ENCODE data around the gene CLP1.
A peak's percentile ranks its signal among the peaks of the same experiment; 100 is the strongest.
"Not testable (repeated sequence)": the region's sequence is repeated elsewhere in the genome, so short reads cannot be mapped to it uniquely, and the experiment has no call there.

CLP1 gene

GRCh38 chr11:57648801-57649735 is 8.5 kb upstream of the CLP1 start:
- H3K4me1 ChIP-seq (ENCODE audit: control insufficient read depth, insufficient read depth, low read length, unreplicated experiment) = peaks cover 61% of the 10 kb centered on the region
- H3K79me2 ChIP-seq (ENCODE audit: control insufficient read depth, insufficient read depth, low read length, unreplicated experiment) = no peaks in the 10 kb centered on the region
- no peaks in the 10 kb centered on the region for H3K36me3 ChIP-seq (ENCODE audit: insufficient read depth, low read length)
- no peak overlapping the region for H3K27ac ChIP-seq (ENCODE audit: low read depth, low read length)
- H3K27me3 ChIP-seq (ENCODE audit: insufficient read depth, low read length) = peaks cover 5% of the 10 kb centered on the region; the same call in 1 of the 2 replicates
- H2AFZ ChIP-seq (ENCODE audit: low read length, unreplicated experiment) = no peak overlapping the region
- H3K4me3 ChIP-seq (ENCODE audit: low read depth, low read length) = peak overlapping the region; percentile 76

- no peaks in the 10 kb centered on the region for H3K79me2 ChIP-seq (ENCODE audit: control insufficient read depth, insufficient read depth, low read length, unreplicated experiment)
- peaks cover 53% of the 10 kb centered on the region for H3K4me1 ChIP-seq (ENCODE audit: control insufficient read depth, insufficient read depth, low read length, unreplicated experiment)
- no peak within 1 kb of the TSS for H2AFZ ChIP-seq (ENCODE audit: low read length, unreplicated experiment)
- no peaks in the 10 kb centered on the region for H3K36me3 ChIP-seq (ENCODE audit: insufficient read depth, low read length)
- peak within 1 kb of the TSS; percentile 10; the same call in 1 of the 2 replicates for H3K27ac ChIP-seq (ENCODE audit: low read depth, low read length)
- H3K4me3 ChIP-seq (ENCODE audit: low read depth, low read length) = peak within 1 kb of the TSS; percentile 76
- peaks cover 5% of the 10 kb centered on the region; the same call in 1 of the 2 replicates for H3K27me3 ChIP-seq (ENCODE audit: insufficient read depth, low read length)
Measured at GRCh38 chr11:57649826-57650738, 7.5 kb upstream of the CLP1 start, which contains the start of gene YPEL4. Gene YPEL4, minus strand, starts transcription at chr11:57649912. Its CDS starts 2,805 bp downstream, at chr11:57647107.

- Histone ChIP-seq H3K27ac (ENCODE audit: low read depth, low read length) (no peak overlapping the region), H2AFZ (ENCODE audit: low read length, unreplicated experiment) (no peak overlapping the region), H3K79me2 (ENCODE audit: control insufficient read depth, insufficient read depth, low read length, unreplicated experiment) (no peaks in the 10 kb centered on the region), H3K27me3 (ENCODE audit: insufficient read depth, low read length) (peaks cover 5% of the 10 kb centered on the region; the same call in 1 of the 2 replicates), H3K36me3 (ENCODE audit: insufficient read depth, low read length) (no peaks in the 10 kb centered on the region), H3K4me3 (ENCODE audit: low read depth, low read length) (no peak overlapping the region), H3K4me1 (ENCODE audit: control insufficient read depth, insufficient read depth, low read length, unreplicated experiment) (peaks cover 46% of the 10 kb centered on the region)
Measured at GRCh38 chr11:57650739-57651090, 6.8 kb upstream of the CLP1 start.

GRCh38 chr11:57651408-57651807 is 6.2 kb upstream of the CLP1 start:
- Histone ChIP-seq H3K27me3 (ENCODE audit: insufficient read depth, low read length) (peaks cover 5% of the 10 kb centered on the region; the same call in 1 of the 2 replicates), H3K4me3 (ENCODE audit: low read depth, low read length) (no peak overlapping the region), H3K4me1 (ENCODE audit: control insufficient read depth, insufficient read depth, low read length, unreplicated experiment) (peaks cover 39% of the 10 kb centered on the region), H3K27ac (ENCODE audit: low read depth, low read length) (no peak overlapping the region), H2AFZ (ENCODE audit: low read length, unreplicated experiment) (no peak overlapping the region), H3K36me3 (ENCODE audit: insufficient read depth, low read length) (no peaks in the 10 kb centered on the region), H3K79me2 (ENCODE audit: control insufficient read depth, insufficient read depth, low read length, unreplicated experiment) (no peaks in the 10 kb centered on the region)

GRCh38 chr11:57652230-57652629 is 5.3 kb upstream of the CLP1 start:
- H3K79me2 ChIP-seq (ENCODE audit: control insufficient read depth, insufficient read depth, low read length, unreplicated experiment); H2AFZ ChIP-seq (ENCODE audit: low read length, unreplicated experiment); H3K27me3 ChIP-seq (ENCODE audit: insufficient read depth, low read length); H3K4me3 ChIP-seq (ENCODE audit: low read depth, low read length); H3K36me3 ChIP-seq (ENCODE audit: insufficient read depth, low read length); H3K27ac ChIP-seq (ENCODE audit: low read depth, low read length): not testable (repeated sequence)
- peaks cover 35% of the 10 kb centered on the region for H3K4me1 ChIP-seq (ENCODE audit: control insufficient read depth, insufficient read depth, low read length, unreplicated experiment)

GRCh38 chr11:57652662-57653061 is 4.9 kb upstream of the CLP1 start:
- Histone ChIP-seq H3K27me3 (ENCODE audit: insufficient read depth, low read length) (no peaks in the 10 kb centered on the region), H3K4me1 (ENCODE audit: control insufficient read depth, insufficient read depth, low read length, unreplicated experiment) (peaks cover 31% of the 10 kb centered on the region), H3K79me2 (ENCODE audit: control insufficient read depth, insufficient read depth, low read length, unreplicated experiment) (no peaks in the 10 kb centered on the region), H3K4me3 (ENCODE audit: low read depth, low read length) (peak overlapping the region; percentile 68), H2AFZ (ENCODE audit: low read length, unreplicated experiment) (peak overlapping the region; percentile 97), H3K36me3 (ENCODE audit: insufficient read depth, low read length) (no peaks in the 10 kb centered on the region), H3K27ac (ENCODE audit: low read depth, low read length) (peak overlapping the region; percentile 39; the same call in 1 of the 2 replicates)

- Histone ChIP-seq H3K79me2 (ENCODE audit: control insufficient read depth, insufficient read depth, low read length, unreplicated experiment) (peaks cover 4% of the 10 kb centered on the region), H3K4me3 (ENCODE audit: low read depth, low read length) (peak overlapping the region; percentile 68), H3K27me3 (ENCODE audit: insufficient read depth, low read length) (no peaks in the 10 kb centered on the region), H2AFZ (ENCODE audit: low read length, unreplicated experiment) (peak overlapping the region; percentile 97), H3K36me3 (ENCODE audit: insufficient read depth, low read length) (no peaks in the 10 kb centered on the region), H3K27ac (ENCODE audit: low read depth, low read length) (peak overlapping the region; percentile 39; the same call in 1 of the 2 replicates), H3K4me1 (ENCODE audit: control insufficient read depth, insufficient read depth, low read length, unreplicated experiment) (peaks cover 26% of the 10 kb centered on the region)
Measured at GRCh38 chr11:57653163-57653562, 4.4 kb upstream of the CLP1 start.

GRCh38 chr11:57656885-57657193 is 723 bp upstream of the CLP1 start:
- H3K36me3 ChIP-seq (ENCODE audit: insufficient read depth, low read length) = peaks cover 16% of the 10 kb centered on the region; the same call in 1 of the 2 replicates
- H3K79me2 ChIP-seq (ENCODE audit: control insufficient read depth, insufficient read depth, low read length, unreplicated experiment) = peaks cover 22% of the 10 kb centered on the region
- H2AFZ ChIP-seq (ENCODE audit: low read length, unreplicated experiment) = no peak overlapping the region
- H3K27me3 ChIP-seq (ENCODE audit: insufficient read depth, low read length) = no peaks in the 10 kb centered on the region
- peak overlapping the region; percentile 48; the same call in 1 of the 2 replicates for H3K27ac ChIP-seq (ENCODE audit: low read depth, low read length)
- peak overlapping the region; percentile 88 for H3K4me3 ChIP-seq (ENCODE audit: low read depth, low read length)
- peaks cover 11% of the 10 kb centered on the region for H3K4me1 ChIP-seq (ENCODE audit: control insufficient read depth, insufficient read depth, low read length, unreplicated experiment)

GRCh38 chr11:57658023-57658361 is 430 bp downstream of the CLP1 start:
- no peaks in the 10 kb centered on the region for H3K27me3 ChIP-seq (ENCODE audit: insufficient read depth, low read length)
- H3K4me3 ChIP-seq (ENCODE audit: low read depth, low read length) = peak overlapping the region; percentile 88
- peak overlapping the region; percentile 14; the same call in 1 of the 2 replicates for H3K27ac ChIP-seq (ENCODE audit: low read depth, low read length)
- H3K36me3 ChIP-seq (ENCODE audit: insufficient read depth, low read length) = peaks cover 16% of the 10 kb centered on the region; the same call in 1 of the 2 replicates
- peaks cover 22% of the 10 kb centered on the region for H3K79me2 ChIP-seq (ENCODE audit: control insufficient read depth, insufficient read depth, low read length, unreplicated experiment)
- peak overlapping the region; percentile 82 for H2AFZ ChIP-seq (ENCODE audit: low read length, unreplicated experiment)
- H3K4me1 ChIP-seq (ENCODE audit: control insufficient read depth, insufficient read depth, low read length, unreplicated experiment) = peaks cover 7% of the 10 kb centered on the region

GRCh38 chr11:57659669-57660068 is 2.1 kb downstream of the CLP1 start:
- Histone ChIP-seq H3K36me3 (ENCODE audit: insufficient read depth, low read length) (peaks cover 16% of the 10 kb centered on the region; the same call in 1 of the 2 replicates), H3K27me3 (ENCODE audit: insufficient read depth, low read length) (no peaks in the 10 kb centered on the region), H3K4me1 (ENCODE audit: control insufficient read depth, insufficient read depth, low read length, unreplicated experiment) (peaks cover 4% of the 10 kb centered on the region), H2AFZ (ENCODE audit: low read length, unreplicated experiment) (no peak overlapping the region), H3K79me2 (ENCODE audit: control insufficient read depth, insufficient read depth, low read length, unreplicated experiment) (peaks cover 22% of the 10 kb centered on the region), H3K4me3 (ENCODE audit: low read depth, low read length) (no peak overlapping the region), H3K27ac (ENCODE audit: low read depth, low read length) (no peak overlapping the region)

All from ACC112 (cell line).